HG03139 (cell line): ENCODE results near the gene IL4I1.
A peak's percentile ranks its signal among the peaks of the same experiment; 100 is the strongest.

Source experiments
- ATAC-seq: cut with Tn5 transposase; IDR thresholded peaks from one replicate; pipeline ENCODE4 v1.9.1; 2021; ENCODE audit not compliant: unreplicated experiment

Gene IL4I1

GRCh38 chr19:49852631-49853126, 44.0 kb downstream of the IL4I1 start:
- no peak for ATAC-seq

GRCh38 chr19:49851456-49852259, 45.0 kb downstream of the IL4I1 start:
- no peak for ATAC-seq

GRCh38 chr19:49850487-49851342, 46.0 kb downstream of the IL4I1 start, which contains the start of gene PTOV1:
Gene PTOV1, plus strand, starts transcription at chr19:49851159.
- ATAC-seq = peak; percentile 48

- ATAC-seq = no peak
These were observed 46.5 kb downstream of the IL4I1 start for GRCh38 chr19:49850221-49850486.

- no peak for ATAC-seq
These were observed 47.1 kb downstream of the IL4I1 start for GRCh38 chr19:49849433-49850220.

GRCh38 chr19:49848938-49849337, 47.7 kb downstream of the IL4I1 start:
- ATAC-seq = no peak

GRCh38 chr19:49847731-49848696, 48.7 kb downstream of the IL4I1 start:
- ATAC-seq = no peak

GRCh38 chr19:49846408-49846807, 50.3 kb downstream of the IL4I1 start:
- no peak for ATAC-seq

- no peak for ATAC-seq
These were observed 51.3 kb downstream of the IL4I1 start for GRCh38 chr19:49845414-49845813.

- no peak for ATAC-seq
These were observed 52.3 kb downstream of the IL4I1 start for GRCh38 chr19:49844138-49845095.

- no peak for ATAC-seq
These were observed 53.4 kb downstream of the IL4I1 start for GRCh38 chr19:49843265-49843664.

- ATAC-seq = no peak
These were observed 55.9 kb downstream of the IL4I1 start for GRCh38 chr19:49840736-49841249.

- ATAC-seq = no peak
These were observed 56.4 kb downstream of the IL4I1 start for GRCh38 chr19:49840321-49840720.

- ATAC-seq = no peak
These were observed 57.0 kb downstream of the IL4I1 start for GRCh38 chr19:49839713-49840112.
